ENCODE results near the gene ADARB1. TPM values are rescaled to one million over a fixed set of nuclear protein-coding genes. Genes with fewer than 3 reads are reported as not detected.

The ADARB1 gene
- total RNA-seq, 1 donor from 2014 or later, result 35.0 TPM

DNA sequence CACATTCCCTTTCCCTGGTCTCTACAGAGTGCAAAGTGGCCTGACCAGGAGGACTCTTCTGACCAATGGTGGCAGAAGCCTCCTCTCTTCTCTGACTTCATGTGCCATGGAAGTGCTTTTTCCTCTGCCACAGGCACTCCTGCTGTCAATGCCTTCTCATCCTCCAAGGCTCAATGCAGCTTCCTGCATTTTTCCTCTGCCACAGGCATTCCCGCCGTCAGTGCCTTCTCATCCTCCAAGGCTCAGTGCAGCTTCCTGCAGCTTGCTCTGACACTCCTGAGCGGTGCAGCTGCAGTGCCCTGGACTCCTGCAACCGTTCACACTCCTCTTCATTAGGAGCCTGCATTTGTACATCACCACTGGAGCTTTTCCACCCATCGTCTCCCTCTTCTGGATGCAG lies 4.7 kb upstream of the ADARB1 start:
- ATAC-seq (no peak), DNase-seq (ENCODE audit: low spot score) (no peak)
- intact Hi-C loops (cut with DNase I), result no loop called here

DNA sequence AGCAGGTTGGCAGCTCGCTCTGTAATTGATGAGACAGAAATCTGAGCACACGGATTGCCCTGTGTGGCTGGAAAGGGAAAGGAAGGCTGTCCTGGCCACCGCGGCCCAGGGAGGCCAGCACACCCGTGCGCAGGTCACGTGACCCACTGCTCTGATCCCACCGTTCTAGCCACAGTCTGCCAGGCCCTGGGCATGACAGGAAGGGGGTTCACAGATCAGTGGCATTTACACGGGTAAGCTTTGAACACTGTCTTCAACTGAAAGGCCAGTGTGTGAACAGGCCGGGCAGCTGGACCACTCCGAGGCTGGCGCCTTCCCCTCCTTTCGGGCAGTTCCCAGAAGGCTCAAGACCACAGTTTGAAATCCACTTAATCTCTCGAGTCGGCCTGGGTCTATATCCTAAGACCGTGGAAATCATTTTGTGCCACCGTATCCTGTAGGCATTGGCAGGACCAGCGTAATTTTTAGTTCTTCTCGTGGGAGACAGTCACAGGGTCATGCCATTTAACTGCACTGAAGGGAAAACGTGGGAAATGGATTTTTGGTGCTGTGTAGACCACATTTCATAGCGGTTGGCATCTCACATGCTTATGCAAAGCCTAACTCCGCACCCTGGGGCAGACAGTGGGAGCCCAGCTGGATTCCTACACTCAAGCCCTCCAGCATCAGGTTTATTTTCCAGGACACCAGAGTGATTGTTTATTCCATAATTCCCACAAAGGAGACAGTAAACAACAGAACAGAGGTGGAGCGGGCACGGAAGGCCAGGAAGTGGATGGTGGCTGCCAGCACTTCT lies 3.1 kb upstream of the ADARB1 start:
- DNase-seq (ENCODE audit: low spot score), result no peak
- ATAC-seq, result no peak
- intact Hi-C loops (cut with DNase I), result no loop called here

DNA sequence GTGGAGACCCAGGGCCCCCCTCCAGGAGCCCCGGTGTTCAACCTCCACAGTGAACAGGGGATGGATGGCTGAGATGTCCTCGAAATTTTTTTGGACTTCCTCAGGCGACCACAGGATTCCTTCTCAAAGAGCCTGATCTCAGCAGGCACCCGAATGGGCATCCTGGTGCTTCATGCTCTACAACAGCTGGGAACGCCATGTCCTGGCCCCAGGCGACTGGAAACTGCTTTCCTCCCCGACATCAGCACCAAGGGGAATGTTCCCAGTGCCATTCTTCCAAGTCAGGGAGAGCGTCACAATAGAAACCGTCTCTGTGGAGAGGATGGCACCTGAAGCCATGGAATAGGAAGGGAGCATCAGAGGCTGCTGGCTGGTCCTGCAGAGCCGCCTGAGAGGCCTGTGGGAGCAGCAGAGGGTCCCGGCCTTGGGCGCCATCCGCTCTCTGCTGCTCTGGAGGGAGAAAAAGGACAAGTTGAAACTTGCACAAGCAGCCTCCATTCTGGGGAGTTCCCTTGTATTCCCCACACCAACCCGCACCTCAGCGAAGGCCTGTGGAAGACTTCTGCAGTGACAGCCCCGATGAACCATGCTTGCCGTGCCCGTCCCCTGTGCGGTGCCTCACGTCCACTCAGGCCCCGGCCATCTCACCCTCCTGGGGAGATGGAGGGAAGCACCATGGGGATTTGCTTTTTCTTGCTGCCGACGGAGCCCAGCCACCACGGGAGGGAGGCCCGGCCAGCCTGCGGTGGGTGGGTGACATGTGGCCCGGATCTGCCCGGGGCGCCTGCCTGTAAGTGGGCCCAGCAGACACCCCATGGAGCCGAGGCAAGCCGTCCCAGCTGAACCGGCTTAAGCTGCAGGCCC lies 2.3 kb upstream of the ADARB1 start:
- DNase-seq (ENCODE audit: low spot score) (no peak), ATAC-seq (no peak)
- intact Hi-C loops (cut with DNase I), result no loop called here

DNA sequence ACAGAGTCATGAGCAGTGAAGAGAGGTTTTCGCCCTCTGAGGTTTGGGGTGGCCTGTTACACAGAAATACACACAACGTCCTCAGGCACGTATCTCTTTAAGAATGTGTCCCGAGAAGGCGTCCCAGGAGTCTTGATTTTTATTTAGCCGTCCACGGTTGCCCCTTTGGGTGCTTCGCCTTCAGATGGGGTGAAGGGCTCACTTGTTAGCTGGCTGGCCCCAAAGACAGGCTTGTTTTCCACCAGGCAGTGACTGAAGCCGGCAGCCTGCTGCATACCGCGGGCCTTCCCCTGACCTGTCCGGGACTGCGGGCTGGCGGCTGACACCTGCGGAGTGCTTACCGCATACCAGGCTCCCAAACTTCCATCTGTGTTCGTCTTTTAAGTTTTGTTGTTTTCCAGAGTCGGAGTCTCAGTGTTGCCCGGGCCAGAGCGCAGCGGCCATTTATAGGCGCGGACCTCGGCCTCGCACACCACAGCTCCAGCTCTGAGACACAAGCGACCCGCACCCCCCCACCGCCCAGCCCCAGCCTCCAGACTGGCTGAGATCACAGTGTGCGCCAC lies 1.6 kb upstream of the ADARB1 start:
- DNase-seq (ENCODE audit: low spot score) (no peak), ATAC-seq (no peak)
- intact Hi-C loops (cut with DNase I), result no loop called here

DNA sequence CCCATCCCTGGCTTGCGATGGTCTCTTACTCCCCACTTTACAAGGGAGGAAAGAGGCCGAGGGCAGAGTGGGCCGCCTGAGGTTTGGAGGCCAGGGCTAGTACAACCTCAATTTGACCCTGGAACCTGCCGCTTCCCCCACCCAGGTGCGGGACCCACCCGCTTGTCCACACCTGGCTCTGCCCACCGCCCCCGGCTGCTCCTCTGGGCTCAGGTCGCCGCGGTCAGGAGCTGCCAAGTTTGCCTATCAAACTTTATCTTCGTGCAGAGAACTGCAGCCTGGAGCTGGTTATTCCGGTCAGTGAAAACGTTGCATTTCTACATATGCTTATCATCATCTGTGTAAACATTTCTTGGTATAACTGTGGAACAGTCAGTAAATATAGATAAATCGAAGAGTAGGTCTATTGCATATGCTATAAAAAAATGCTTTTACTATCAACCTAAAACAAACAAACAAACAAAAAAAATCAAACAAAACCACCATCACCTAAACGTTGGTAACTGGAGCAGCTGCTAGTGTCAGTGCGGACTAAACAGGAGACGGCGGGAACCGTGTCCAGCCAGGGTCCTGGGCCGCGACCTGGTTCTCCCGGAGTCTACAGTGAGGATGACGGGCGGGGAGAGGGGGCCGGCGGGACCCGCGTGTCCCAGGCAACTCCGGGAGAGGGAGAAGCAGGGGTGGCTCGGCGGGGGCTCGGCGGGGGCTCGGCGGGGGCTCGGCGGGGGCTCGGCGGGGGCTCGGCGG lies 906 bp upstream of the ADARB1 start:
- intact Hi-C loops (cut with DNase I), result no loop called here
- ATAC-seq (peak; percentile 31), DNase-seq (ENCODE audit: low spot score) (no peak)

DNA sequence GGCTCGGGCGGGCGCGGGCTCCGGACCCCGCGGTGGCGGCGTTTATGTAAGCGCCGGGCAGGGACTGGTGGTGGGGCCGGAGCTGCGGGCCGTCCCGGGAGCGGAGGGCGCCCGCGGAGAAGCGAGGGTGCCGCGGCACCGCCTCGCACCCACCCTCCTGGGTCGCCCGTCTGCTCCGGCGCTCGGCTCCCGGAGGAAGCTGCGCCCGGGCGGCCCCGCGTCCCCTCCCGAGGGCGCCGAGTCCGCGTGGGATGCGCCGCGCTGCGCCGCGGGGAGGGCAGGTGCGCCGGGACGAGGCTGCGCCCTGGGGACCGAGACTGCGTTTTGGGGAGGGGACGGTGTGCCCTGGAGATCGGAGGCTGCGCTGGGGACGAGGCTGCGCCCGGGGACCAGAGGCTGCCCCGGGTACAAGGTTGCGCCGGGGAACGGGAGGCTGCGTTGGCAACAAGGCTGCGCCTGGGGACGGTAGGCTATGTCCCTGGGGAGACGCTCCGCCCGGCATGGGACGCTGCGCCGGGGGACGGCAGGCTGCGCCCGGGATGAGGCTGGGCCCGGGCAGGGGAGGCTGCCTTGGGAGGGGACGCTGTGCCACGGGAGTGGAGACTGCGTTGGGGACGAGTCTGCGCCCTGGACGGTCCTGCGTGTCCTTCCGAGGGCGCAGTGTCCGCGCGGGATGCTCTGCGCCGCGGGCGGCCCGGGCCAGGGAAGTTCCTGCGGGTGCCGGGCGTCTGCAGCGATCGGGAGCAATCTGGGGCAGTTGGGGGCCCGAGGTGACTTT lies 627 bp downstream of the ADARB1 start:
- ATAC-seq, result peak; percentile 50
- intact Hi-C loops (cut with DNase I), result no loop called here
- no peak for DNase-seq (ENCODE audit: low spot score)

DNA sequence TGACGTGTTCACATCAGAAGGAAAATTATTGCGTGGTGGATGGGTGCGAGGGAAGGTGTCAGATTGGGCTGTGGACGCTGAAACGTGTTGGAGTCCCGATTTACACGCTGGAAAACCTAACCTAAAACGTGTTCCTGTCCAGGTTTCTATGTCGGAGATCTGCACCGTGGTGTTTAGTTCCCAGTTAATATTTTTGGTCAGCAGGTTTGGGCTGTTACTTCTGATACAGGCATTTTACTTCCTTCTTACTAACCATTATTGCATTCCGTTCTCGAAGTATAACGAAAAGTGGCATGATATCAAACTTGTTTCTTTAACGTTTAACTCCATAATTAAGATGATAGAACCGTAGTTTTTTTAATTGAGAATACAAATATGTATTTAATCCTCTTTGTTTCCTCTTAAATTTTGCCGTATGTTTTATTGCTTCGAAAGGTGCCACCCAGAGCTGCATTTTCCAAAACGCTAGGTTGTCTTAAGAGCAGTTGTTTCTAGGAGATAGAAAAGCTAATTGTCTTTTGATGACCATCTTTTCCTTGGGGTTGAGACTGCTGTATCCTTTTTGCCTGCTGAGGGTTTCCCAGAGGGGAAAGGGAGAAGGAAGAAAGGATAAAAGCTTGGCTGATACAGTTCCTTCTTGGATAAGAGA lies 1.3 kb downstream of the ADARB1 start:
- no peak for ATAC-seq
- intact Hi-C loops (cut with DNase I), result no loop called here
- no peak for DNase-seq (ENCODE audit: low spot score)

DNA sequence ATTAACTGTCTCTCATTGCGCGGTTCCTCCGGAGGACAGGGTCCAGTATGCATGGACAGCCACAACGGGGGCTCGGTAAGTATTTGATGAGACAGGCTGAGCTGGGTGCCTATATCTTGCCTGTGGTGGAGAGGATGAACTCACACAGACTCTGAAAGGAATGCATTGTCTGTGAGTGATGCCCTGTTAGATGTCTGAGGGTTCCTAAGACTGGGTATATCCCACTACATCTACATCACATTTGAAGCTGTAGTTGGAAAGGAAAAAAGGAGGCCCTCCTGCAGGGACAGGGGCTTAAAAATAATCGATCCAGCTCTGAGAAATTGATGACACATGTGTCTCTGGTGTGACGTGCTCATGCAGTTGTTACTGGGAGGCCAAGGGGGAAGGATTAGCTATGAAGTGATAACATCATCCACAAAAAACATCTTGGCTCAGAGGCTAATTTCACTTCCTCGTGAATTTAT lies 1.9 kb downstream of the ADARB1 start:
- no peak for ATAC-seq
- DNase-seq (ENCODE audit: low spot score), result no peak
- intact Hi-C loops (cut with DNase I), result no loop called here

DNA sequence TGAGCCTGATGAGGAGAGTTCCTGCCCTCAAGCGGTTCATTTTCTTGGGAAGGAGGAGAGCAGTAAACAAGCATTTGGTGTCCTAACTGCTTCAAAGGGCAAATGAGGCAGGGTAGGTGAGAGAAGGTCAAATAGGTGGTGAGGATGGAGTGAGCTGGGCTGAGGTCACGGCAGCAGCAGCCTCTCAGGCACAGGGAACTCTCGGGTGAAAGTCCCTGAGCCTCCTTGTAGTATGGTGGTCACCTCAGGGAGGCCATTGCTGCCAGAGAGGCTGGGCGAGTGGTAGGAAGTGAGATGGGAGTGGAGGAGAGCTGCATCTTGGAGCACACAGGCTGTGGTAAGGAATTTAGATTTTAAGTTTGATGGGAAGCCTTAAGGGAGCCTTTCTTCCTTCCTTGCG lies 4.0 kb downstream of the ADARB1 start:
- intact Hi-C loops (cut with DNase I), result no loop called here
- DNase-seq (ENCODE audit: low spot score) (no peak), ATAC-seq (no peak)

DNA sequence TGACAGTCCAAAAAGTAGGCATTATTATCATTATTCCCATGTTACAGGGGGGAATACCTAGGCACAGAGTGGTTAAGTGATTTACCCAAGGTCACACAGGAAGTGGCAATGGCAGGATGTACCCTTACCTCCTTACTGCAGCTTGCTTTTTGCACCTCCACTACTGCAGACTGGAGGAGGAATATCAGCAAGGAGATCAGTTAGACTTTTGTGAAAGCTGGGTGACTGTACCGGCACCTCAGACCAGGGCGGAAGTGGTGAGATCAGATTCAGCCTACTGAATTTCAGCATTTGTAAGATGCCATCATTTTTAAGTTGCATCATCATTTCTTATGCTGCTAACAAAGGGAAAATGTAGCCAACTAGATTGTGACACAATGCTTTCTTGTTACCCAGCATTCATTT lies 4.5 kb downstream of the ADARB1 start:
- no peak for DNase-seq (ENCODE audit: low spot score)
- ATAC-seq, result peak; percentile 31
- intact Hi-C loops (cut with DNase I), result no loop called here

DNA sequence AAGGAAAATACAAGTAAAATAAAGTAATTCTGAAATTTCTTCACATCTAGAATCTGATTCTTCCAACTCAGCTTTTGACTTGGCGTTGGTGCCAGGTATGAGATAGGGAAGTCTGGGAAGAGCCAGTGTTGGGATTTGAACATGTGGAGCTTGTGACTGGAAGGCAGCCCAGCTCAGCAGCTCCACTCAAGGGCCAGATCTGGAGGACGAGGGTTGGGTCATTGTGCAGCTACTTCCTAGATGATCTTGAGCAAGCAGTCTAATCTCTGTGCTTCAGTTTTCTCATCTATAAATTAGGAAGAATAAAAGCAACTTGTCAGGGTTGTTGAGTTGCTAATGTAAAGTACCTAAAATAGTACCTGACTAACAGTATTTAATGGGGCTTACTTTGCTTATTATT lies 5.0 kb downstream of the ADARB1 start:
- intact Hi-C loops (cut with DNase I), result no loop called here
- ATAC-seq, result no peak
- no peak for DNase-seq (ENCODE audit: low spot score)

DNA sequence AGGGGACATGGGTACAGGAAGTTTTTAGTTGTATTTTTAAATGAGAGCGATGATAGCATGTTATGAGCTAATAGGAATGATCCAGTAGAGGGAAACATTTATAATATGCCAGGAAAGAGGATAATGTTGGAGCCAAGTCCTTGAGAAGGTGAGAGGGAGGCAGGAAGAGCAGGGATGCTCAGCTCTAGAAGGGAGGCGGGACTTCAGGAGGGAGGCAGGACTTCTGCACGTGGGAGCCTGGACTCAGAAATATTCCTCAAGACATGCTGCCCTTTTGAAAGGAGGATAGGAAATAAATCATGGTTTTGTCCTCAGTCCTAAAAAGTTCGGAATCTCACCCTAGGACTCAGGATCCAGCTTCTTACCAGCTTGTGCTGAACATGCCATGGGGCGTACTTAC lies 5.9 kb downstream of the ADARB1 start:
- DNase-seq (ENCODE audit: low spot score) (no peak), ATAC-seq (no peak)
- intact Hi-C loops (cut with DNase I), result no loop called here

DNA sequence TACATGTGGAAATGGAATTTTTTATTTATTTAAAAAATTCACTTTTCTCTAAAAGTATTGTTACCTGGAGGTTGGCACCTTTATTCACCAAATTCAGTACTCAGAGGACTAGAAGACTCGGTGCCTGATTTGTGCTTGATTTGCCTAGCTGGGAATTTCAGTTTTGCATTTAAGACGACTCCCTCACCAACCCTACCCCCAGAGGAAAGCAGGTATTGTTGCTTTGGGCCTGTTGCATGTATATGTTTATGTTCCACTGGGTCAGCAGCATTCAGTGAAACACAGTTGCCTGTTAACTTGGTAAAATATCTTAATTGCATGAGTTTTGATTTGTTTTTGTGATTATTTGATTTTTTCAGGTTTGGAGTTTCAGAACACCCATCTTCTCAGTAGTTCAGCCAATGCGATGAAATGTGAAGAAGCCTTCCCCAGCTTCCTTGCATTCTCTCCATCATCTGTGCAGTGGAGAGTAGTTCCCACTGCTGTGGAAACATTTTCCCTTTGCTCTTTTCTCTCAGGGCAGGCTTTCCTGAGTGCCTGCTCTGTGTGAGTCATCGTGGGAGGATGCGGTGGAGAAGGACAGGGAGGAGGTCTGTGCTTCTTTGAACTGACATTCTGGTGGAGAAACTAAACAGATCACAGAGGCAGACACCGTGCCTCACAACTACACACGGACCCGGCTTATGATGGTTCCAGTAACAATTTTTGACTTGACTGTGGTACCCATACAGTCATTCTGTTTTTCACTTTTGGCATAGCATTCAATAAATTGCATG lies 6.4 kb downstream of the ADARB1 start:
- intact Hi-C loops (cut with DNase I), result no loop called here
- no peak for DNase-seq (ENCODE audit: low spot score)
- no peak for ATAC-seq

DNA sequence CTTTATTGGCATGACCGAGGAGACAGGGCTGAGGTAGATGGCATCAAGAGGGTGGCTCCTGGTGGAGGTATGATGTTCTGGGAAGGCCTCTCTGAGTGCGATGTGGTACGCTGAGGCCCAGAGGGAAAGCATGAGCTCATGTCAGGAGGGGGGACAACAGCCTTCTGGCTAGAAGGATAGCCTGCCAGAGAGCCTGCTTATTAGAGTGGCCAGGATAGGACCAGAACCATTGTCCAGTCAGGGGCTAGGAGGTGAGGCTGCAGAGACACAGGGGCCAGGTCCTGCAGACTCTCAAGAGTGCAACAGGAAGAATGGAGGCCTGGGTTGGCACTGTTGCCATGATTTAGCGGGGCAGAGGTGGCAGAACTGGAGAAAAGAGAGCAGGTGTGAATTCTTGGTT lies 7.3 kb downstream of the ADARB1 start:
- DNase-seq (ENCODE audit: low spot score), result no peak
- intact Hi-C loops (cut with DNase I), result no loop called here
- ATAC-seq, result no peak

DNA sequence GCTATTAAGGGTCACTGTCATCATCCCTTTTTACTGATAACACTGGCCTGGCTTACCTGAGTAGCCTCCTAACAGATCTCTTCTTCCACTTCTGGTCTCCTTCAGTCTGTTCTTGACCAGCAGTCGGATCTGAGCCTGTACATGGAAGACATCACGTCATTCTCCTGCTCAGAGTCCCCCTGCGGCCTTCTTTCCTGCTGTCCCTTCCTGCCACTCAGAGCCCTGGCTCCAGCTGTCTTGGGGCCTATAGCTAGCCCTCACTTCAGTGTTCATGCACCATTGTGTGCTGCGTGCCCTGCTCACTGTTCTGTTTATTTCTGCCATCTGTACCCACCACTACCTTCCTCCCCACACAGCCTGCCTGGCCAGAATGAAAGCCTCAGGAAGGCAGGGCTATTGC lies 8.4 kb downstream of the ADARB1 start:
- intact Hi-C loops (cut with DNase I), result no loop called here
- DNase-seq (ENCODE audit: low spot score) (no peak), ATAC-seq (no peak)

DNA sequence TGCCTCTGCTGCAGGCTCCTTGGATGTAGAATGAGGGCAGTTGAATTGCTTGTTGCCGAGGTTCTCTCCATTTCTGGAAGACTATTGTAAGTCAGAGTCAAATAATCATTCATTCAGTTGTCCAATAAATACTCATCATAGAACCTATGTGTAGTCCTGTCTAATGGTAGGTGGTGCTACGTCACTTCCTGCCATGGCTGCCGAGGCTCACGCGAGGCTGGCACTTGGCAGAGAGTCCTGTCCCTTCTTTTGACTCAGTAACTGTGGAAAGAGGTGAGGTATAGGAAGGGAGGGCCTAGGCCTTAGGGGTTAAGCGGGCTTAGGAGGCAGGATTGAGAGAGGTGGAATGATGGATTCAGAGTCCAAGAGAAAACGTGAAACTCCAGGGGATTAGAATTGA lies 9.7 kb downstream of the ADARB1 start:
- no peak for DNase-seq (ENCODE audit: low spot score)
- intact Hi-C loops (cut with DNase I), result no loop called here

DNA sequence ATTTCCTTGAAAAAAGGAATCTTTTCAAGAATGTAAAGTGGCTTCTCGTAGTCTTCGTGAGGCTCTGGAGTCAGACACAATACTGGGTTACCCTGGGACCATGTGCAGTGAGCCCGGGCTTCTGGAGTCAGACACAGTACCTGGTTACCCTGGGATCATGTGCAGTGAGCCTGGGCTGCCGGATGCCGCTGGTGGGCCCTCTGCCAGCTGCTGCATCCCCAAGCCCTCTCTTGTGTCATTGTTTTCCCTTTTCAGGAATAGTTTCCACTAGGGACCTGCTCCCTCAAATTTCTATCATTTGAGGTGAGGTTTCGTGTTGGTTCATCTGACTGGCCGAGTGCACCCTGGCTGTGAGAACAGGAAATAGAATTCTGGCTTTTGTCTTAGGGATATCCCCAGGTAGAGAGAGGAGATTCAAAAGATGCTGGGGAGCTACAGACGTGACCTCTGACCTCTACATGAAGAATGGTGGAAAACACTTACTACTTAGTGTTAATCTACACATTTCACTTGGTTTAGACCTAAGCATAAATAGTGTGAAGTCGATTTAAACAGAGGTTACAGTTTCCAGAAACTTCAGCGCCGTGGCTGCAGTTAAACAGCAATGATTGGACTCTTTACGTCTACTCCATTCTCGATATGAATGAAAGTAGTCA lies 10.6 kb downstream of the ADARB1 start:
- DNase-seq (ENCODE audit: low spot score) (no peak), ATAC-seq (no peak)
- intact Hi-C loops (cut with DNase I), result no loop called here

More for the DNA sequence above, 9.7 kb downstream of the ADARB1 start:
- no peak for ATAC-seq

All from sciatic nerve (tissue), 2 donors.